Heart right ventricle (tissue), 16 donors: ENCODE data around the gene MOV10. TPM values are rescaled to one million over a fixed set of nuclear protein-coding genes. Genes with fewer than 3 reads are reported as not detected.
A peak's percentile ranks its signal among the peaks of the same experiment; 100 is the strongest.

ENCODE experiments used
- ATAC-seq, 8 donors: fragments of 200-7000 bp; cut with Tn5 transposase; one replicate each; pipeline ENCODE4 v1.9.1; 2020; ENCODE audit warnings: mild to moderate bottlenecking in 8 of 8, moderate library complexity in 8 of 8, moderate number of reproducible peaks in 1 of 8
- DNase-seq, 2 donors: peaks; one replicate each; pipeline ENCODE4 v3.0.0-alpha.2; 2020
- H3K27ac ChIP-seq, 10 donors: fragments of 200-600 bp; sonication (generic) in 2 of 10; one replicate each; pipeline versions ENCODE4 v1.5.0 to v1.8.0; 2020 to 2022; ENCODE audit warnings: mild to moderate bottlenecking in 3 of 10
- H3K27me3 ChIP-seq, 7 donors: fragments of 200-600 bp; one replicate each; pipeline ENCODE4 v1.8.0; 2021 to 2022; ENCODE audit warnings: mild to moderate bottlenecking in 2 of 7
- H3K36me3 ChIP-seq, 9 donors: fragments of 200-600 bp; sonication (generic) in 1 of 9; one replicate each; pipeline versions ENCODE4 v1.5.0 to v1.8.0; 2020 to 2022; ENCODE audit warnings: mild to moderate bottlenecking in 2 of 9
- H3K4me1 ChIP-seq, 9 donors: fragments of 200-600 bp; sonication (generic) in 1 of 9; one replicate each; pipeline versions ENCODE4 v1.5.0 to v1.8.0; 2020 to 2022; ENCODE audit warnings: mild to moderate bottlenecking in 4 of 9
- H3K4me3 ChIP-seq, 10 donors: fragments of 200-600 bp; sonication (generic) in 2 of 10; one replicate each; pipeline versions ENCODE4 v1.5.0 to v1.8.0; 2020 to 2022; ENCODE audit warnings: mild to moderate bottlenecking in 7 of 10, moderate library complexity in 2 of 10
- H3K9me3 ChIP-seq, 11 donors: fragments of 200-600 bp in 10 of 11; sonication (generic) in 2 of 11; one replicate each; pipeline versions ENCODE4 v1.5.0 to v1.8.0; 2013 to 2022; ENCODE audit warnings: mild to moderate bottlenecking in 2 of 11, control low read depth in 1 of 11, moderate library complexity in 1 of 11
- WGBS, 2 donors: extraction: QIAGEN DNeasy Blood & Tissue Kit; methylation state at CpG; one replicate each; pipeline ENCODE4 v1.1.7; 2013; ENCODE audit warnings: inconsistent platforms in 1 of 2; 5-methylcytosine and 5-hydroxymethylcytosine counted together
- intact Hi-C, 10 donors: fragments of 100-400 bp; cut with DNase I; formaldehyde crosslinking; loops; one replicate each; pipeline versions ENCODE4 v1.11.1 to v1.14.2; 2022
- polyA plus RNA-seq, 2 donors: library from polyadenylated mRNA; stranded (reverse); fragments of 200-250 nt; gene quantifications; one replicate each; pipeline ENCODE4 v1.2.3, GENCODE V29; 2013
- total RNA-seq, 10 donors: library from RNA; stranded (reverse); fragmentation: NEBNext Ultra II Directional in 3 of 10; extraction: Animal tissue kit (Norgen Biotek cat#: 25700) in 3 of 10; gene quantifications; one replicate each; pipeline versions ENCODE4 v1.2.1 to v1.2.4, GENCODE V29; 2021 to 2023
- TF ChIP-seq, protein P1 (sequence below), 9 donors: fragments of 200-600 bp; sonication (generic) in 2 of 9; IDR thresholded peaks; one replicate each; pipeline versions ENCODE4 v1.5.0 to v1.8.0; 2021 to 2022; ENCODE audit warnings: antibody characterized with exemption in 9 of 9, mild to moderate bottlenecking in 5 of 9, moderate library complexity in 1 of 9
- donor health status: Arrhythmogenic right ventricular cardiomyopathy.
- donor health status: ischemic (EF 13 %, LVEDD 7.1; RV severe dilation, severe dysfunction).
- donor health status: healthy with polysubstance abuse.
- donor health status: DM: no; HTN: yes; CAD: no.
- donor health status: DM: no; HTN: no; CAD: no.
- donor health status: ischemic (EF 25% LVEDD 6.9; RV normal size, moderate dysfunction).
- donor health status: ischemic (EF 25% LVEDD 5.7; RV mildly dilated, moderate dysfunction).
- donor health status: healthy.
- donor health status: DM: yes; HTN: yes; CAD: no.
- donor health status: Ischemic cardiomyopathy.
- donor health status: ischemic (EF 35%, LVEDD 5.7; RV mildly dilated, moderate dysfunction).
- donor health status: nonischemic (EF 11% LVEDD 7.7; RV severe dilation, severe dysfunction).
- donor health status: DM: yes; HTN: yes; CAD: no.
- donor health status: PGD.
- donor health status: ischemic (EF 29% LVEDD 5.4; RV normal size, mild dysfunction).
- donor health status: nonischemic (EF 23%, LVEDD 6.1; RV moderate dilation, normal function).

MOV10 gene
- total and polyA plus RNA-seq, 12 donors, result 6.3 to 69.4 (median 14.2) TPM

GRCh38 chr1:112712701-112713128, 38.3 kb downstream of the MOV10 start:
- TF ChIP-seq, protein P1, sequence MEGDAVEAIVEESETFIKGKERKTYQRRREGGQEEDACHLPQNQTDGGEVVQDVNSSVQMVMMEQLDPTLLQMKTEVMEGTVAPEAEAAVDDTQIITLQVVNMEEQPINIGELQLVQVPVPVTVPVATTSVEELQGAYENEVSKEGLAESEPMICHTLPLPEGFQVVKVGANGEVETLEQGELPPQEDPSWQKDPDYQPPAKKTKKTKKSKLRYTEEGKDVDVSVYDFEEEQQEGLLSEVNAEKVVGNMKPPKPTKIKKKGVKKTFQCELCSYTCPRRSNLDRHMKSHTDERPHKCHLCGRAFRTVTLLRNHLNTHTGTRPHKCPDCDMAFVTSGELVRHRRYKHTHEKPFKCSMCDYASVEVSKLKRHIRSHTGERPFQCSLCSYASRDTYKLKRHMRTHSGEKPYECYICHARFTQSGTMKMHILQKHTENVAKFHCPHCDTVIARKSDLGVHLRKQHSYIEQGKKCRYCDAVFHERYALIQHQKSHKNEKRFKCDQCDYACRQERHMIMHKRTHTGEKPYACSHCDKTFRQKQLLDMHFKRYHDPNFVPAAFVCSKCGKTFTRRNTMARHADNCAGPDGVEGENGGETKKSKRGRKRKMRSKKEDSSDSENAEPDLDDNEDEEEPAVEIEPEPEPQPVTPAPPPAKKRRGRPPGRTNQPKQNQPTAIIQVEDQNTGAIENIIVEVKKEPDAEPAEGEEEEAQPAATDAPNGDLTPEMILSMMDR (IDR thresholded peaks at IDR 0.05), result no peak
- DNase-seq (no peak), ATAC-seq (no peak)
- Histone ChIP-seq H3K4me1 (peaks cover under 1 to 30% (median 26%) of the 10 kb centered on the region in 9 donors), H3K27ac (no peak overlapping the region), H3K27me3 (peaks cover 0 to 6% (median 0%) of the 10 kb centered on the region in 7 donors), H3K4me3 (no peak overlapping the region), H3K36me3 (no peaks in the 10 kb centered on the region), H3K9me3 (no peaks in the 10 kb centered on the region)
- intact Hi-C loops, result loop anchor here in 7 of 10 donors (5.0 to 10.0 kb wide), 5 partner anchors 242 to 962 kb away; partner anchors contain the start of genes LRIG2 (in 5 of the 7) and SLC16A1 (in 1 of the 7)
- WGBS, 2 donors, result 85 to 90% methylated on average over 9 of the region's 9 CpGs

DNA sequence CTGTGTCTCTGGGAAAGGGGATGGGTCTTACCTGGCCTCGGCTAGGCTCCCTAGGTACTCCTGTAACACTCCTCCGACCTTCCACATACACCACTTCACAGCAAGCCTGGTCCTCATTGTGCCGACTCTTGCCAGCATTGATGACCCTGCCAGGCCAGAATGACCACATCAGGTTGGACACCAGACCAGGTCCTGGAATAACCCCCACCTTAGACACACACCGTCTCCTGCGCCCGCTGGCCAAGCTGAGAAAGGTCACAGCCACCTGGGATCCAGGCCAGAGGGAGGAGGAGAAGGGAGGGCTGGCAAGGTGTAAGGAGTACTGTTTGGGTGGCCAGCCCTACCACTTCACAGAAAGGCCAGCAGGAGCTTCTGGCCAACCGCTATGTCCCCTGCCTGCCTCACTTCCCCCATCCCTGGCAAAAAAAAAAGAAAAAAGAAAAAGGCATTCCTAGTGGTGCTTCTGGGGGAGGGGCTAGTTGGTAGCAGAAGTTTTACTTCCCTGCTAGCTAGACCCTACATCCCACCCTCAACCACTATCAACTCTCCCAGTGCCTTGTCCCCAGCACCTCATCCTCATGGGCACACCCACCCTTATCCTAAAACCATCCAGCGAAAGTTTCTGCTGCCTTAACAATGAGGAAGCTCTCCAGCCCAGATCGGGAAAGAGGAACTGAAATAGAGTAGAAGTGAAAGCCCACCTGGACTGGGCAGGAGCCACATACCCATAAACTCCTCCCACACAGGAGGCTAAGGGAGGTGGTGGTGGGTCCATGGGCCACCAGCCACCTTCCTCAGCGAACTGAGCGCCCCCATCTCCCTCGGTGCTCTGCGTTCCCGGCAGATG, 39.2 kb downstream of the MOV10 start:
- H3K36me3 ChIP-seq, result no peaks in the 10 kb centered on the region
- no peaks in the 10 kb centered on the region for H3K9me3 ChIP-seq
- 42 to 48% methylated on average over 14 of the region's 14 CpGs for WGBS, 2 donors
- H3K27me3 ChIP-seq, result peaks cover 0 to 16% (median 0%) of the 10 kb centered on the region in 7 donors
- peaks cover 2 to 32% (median 23%) of the 10 kb centered on the region in 9 donors for H3K4me1 ChIP-seq
- ATAC-seq, result peak in 1 of 8 donors; percentile 6
- no peak for DNase-seq
- H3K27ac ChIP-seq, result peak overlapping the region in 7 of 10 donors; percentile 2 to 88 (median 61)
- peak overlapping the region; percentile 55 to 81 (median 71) for H3K4me3 ChIP-seq
- TF ChIP-seq, protein P1 (IDR thresholded peaks at IDR 0.05), result no peak
- intact Hi-C loops, result loop anchor here in 8 of 10 donors (2.0 to 10.0 kb wide), 6 partner anchors 95 to 961 kb away; partner anchors contain the start of genes LRIG2 (in 5 of the 8), CAPZA1 (in 1 of the 8), SLC16A1 (in 1 of the 8) and ST7L (in 1 of the 8)

- H3K4me3 ChIP-seq, result peak overlapping the region; percentile 55 to 81 (median 71)
- H3K9me3 ChIP-seq, result no peaks in the 10 kb centered on the region
- TF ChIP-seq, protein P1 (IDR thresholded peaks at IDR 0.05), result peak in 3 of 9 donors; percentile 4 to 20 (median 16)
- H3K36me3 ChIP-seq, result no peaks in the 10 kb centered on the region
- WGBS, 2 donors, result 1 to 2% methylated on average over 73 to 86 of the region's 86 CpGs
- peaks cover 0 to 25% (median 6%) of the 10 kb centered on the region in 7 donors for H3K27me3 ChIP-seq
- intact Hi-C loops, result loop anchor here (2.0 to 10.0 kb wide), 13 partner anchors 88 to 963 kb away; partner anchors contain the start of genes LRIG2 (in 6 of the 10), SLC16A1 (in 3 of the 10), CAPZA1 (in 1 of the 10) and ST7L (in 1 of the 10)
- peak in 6 of 8 donors; percentile 0 to 33 (median 13) for ATAC-seq
- peak in 1 of 2 donors; percentile 58 for DNase-seq
- H3K27ac ChIP-seq, result peak overlapping the region in 8 of 10 donors; percentile 20 to 88 (median 62)
- H3K4me1 ChIP-seq, result peaks cover 2 to 35% (median 23%) of the 10 kb centered on the region in 9 donors
Observed at GRCh38 chr1:112714313-112715263, 40.1 kb downstream of the MOV10 start.
